Measurements from ENCODE around the gene PROK1. TPM values are rescaled to one million over a fixed set of nuclear protein-coding genes. Genes with fewer than 3 reads are reported as not detected.

The PROK1 gene
- total RNA-seq, 4 donors from 2014 or later, result 0.38 to 2.8 (median 1.6) TPM

GRCh38 chr1:110476028-110476765 is 25.2 kb downstream of the PROK1 start:
- intact Hi-C loops (cut with DNase I; ENCODE audit: low total_unique reads) (no loop called here), in situ Hi-C loops (cut with MboI; ENCODE audit: low sequenced_read_pairs in 4 of 4) (no loop called here)
- H3K4me3 ChIP-seq, result no peak overlapping the region
- H3K36me3 ChIP-seq, result no peaks in the 10 kb centered on the region
- H3K27ac ChIP-seq, result no peak overlapping the region
- TF ChIP-seq CTCF (IDR thresholded peaks at IDR 0.05 in 4 of 5, conservative IDR thresholded peaks at IDR 0.05 in 1 of 5) (no peak), POLR2A (IDR thresholded peaks at IDR 0.05) (no peak)
- H3K9me3 ChIP-seq, result no peaks in the 10 kb centered on the region
- no peaks in the 10 kb centered on the region for H3K27me3 ChIP-seq
- ATAC-seq (no peak), DNase-seq (no peak)
- H3K4me1 ChIP-seq, result no peaks in the 10 kb centered on the region

GRCh38 chr1:110477041-110477440 is 26.1 kb downstream of the PROK1 start:
- no peaks in the 10 kb centered on the region for H3K27me3 ChIP-seq
- TF ChIP-seq CTCF (IDR thresholded peaks at IDR 0.05 in 4 of 5, conservative IDR thresholded peaks at IDR 0.05 in 1 of 5) (no peak), POLR2A (IDR thresholded peaks at IDR 0.05) (no peak)
- DNase-seq (no peak), ATAC-seq (no peak)
- no peaks in the 10 kb centered on the region for H3K4me1 ChIP-seq
- H3K27ac ChIP-seq, result no peak overlapping the region
- no peaks in the 10 kb centered on the region for H3K36me3 ChIP-seq
- in situ Hi-C loops (cut with MboI; ENCODE audit: low sequenced_read_pairs in 4 of 4), result no loop called here
- intact Hi-C loops (cut with DNase I; ENCODE audit: low total_unique reads), result no loop called here
- no peaks in the 10 kb centered on the region for H3K9me3 ChIP-seq
- no peak overlapping the region for H3K4me3 ChIP-seq

GRCh38 chr1:110477445-110477957 is 26.6 kb downstream of the PROK1 start:
- H3K4me3 ChIP-seq, result no peak overlapping the region
- no peaks in the 10 kb centered on the region for H3K36me3 ChIP-seq
- ATAC-seq (no peak), DNase-seq (no peak)
- no peaks in the 10 kb centered on the region for H3K4me1 ChIP-seq
- TF ChIP-seq CTCF (IDR thresholded peaks at IDR 0.05 in 4 of 5, conservative IDR thresholded peaks at IDR 0.05 in 1 of 5) (no peak), POLR2A (IDR thresholded peaks at IDR 0.05) (no peak)
- H3K9me3 ChIP-seq, result no peaks in the 10 kb centered on the region
- in situ Hi-C loops (cut with MboI; ENCODE audit: low sequenced_read_pairs in 4 of 4) (no loop called here), intact Hi-C loops (cut with DNase I; ENCODE audit: low total_unique reads) (no loop called here)
- H3K27ac ChIP-seq, result no peak overlapping the region
- no peaks in the 10 kb centered on the region for H3K27me3 ChIP-seq

GRCh38 chr1:110477967-110478640 is 27.2 kb downstream of the PROK1 start:
- TF ChIP-seq CTCF (IDR thresholded peaks at IDR 0.05 in 4 of 5, conservative IDR thresholded peaks at IDR 0.05 in 1 of 5), result no peak
- TF ChIP-seq POLR2A (IDR thresholded peaks at IDR 0.05), result no peak
- ATAC-seq (no peak), DNase-seq (no peak)
- H3K4me1 ChIP-seq, result no peaks in the 10 kb centered on the region
- no peak overlapping the region for H3K4me3 ChIP-seq
- no peak overlapping the region for H3K27ac ChIP-seq
- in situ Hi-C loops (cut with MboI; ENCODE audit: low sequenced_read_pairs in 4 of 4) (no loop called here), intact Hi-C loops (cut with DNase I; ENCODE audit: low total_unique reads) (no loop called here)
- no peaks in the 10 kb centered on the region for H3K27me3 ChIP-seq
- H3K36me3 ChIP-seq, result no peaks in the 10 kb centered on the region
- no peaks in the 10 kb centered on the region for H3K9me3 ChIP-seq

Data from gastrocnemius medialis (tissue), 4 donors.